ENCODE data around the gene ARID4B.

GRCh38 chr1:235290740-235291502 is 37.1 kb downstream of the ARID4B start:
- TF ChIP-seq POLR2A (IDR thresholded peaks at IDR 0.05) (no peak), CTCF (IDR thresholded peaks at IDR 0.05) (no peak)
